HG03354 (cell line): ENCODE measurements around the gene ADAMTS17.
"Not testable (repeated sequence)": the region's sequence is repeated elsewhere in the genome, so short reads cannot be mapped to it uniquely, and the experiment has no call there.

Experiments
- ATAC-seq: cut with Tn5 transposase; IDR thresholded peaks from one replicate; pipeline ENCODE4 v1.9.1; 2021; ENCODE audit warnings: mild to moderate bottlenecking; ENCODE audit not compliant: unreplicated experiment, poor library complexity, severe bottlenecking

Gene ADAMTS17

DNA sequence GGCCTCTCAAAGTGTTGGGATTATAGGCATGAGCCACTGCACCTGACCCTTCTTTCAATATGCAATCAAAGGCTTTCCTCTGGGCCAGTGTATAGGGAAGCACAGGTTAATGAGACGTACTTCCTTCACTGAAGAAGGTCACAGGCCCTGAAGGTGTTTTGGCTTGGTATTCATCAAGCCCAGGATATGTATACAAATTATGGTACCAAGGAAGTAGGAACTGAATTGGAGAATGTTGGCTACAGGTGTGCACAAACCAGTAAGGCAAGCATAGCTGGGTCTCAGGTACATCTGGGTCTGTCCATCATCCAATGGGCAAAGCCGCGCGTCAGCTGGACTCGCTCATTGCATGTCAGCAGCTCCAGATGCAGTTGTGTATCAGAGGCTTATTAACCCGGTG is 237.9 kb downstream of the ADAMTS17 start:
- no peak for ATAC-seq

DNA sequence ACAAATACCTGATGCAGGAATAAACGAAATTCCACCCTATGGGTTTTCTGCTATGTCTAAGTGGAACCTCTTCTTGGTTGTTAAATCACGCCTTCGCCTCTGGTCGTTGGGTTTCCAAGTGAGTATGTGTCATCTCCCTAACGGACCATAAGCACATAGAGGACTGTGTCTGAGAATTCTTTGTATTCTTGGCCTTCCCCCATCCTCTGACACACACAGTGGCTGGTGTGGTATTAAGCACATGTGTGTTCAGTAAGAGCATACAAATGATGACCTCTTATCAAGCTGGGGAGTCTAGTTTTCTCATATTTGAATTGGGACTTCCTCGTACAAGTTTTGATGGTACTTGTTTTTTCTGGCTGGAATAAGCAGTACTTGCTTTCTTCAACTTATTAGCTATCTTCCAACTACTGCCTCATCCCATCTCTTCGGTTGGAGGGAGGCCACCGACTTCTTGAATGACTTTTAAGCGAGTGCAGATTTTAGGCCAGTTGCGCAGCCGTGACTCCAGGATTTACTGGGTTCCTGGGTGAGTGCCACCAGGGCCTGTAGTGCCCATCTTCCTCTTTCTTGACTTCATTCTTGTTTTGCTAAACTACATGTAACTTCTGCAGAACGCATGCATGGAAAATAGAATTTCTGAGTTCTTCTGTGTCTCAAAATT is 240.2 kb downstream of the ADAMTS17 start:
- ATAC-seq, result no peak

DNA sequence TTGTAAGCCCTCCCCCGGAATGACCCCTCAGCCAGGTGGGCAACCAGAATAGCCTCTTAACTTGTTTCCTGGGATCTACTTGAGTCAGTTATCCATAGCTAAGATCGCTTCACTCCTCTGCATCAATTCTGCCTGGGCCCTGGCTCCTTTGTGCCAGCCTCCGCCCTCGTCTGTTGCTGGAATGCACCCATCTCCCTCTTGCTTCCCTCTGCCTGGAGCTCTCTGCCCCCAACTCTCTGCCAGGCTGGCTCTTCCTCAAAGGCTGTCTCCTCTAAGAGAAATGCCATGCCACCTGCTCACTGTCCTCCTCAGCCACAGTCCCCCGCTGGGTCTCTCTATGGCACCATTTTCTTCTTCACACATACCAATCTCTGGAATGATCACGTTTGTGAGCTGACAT is 240.8 kb downstream of the ADAMTS17 start:
- no peak for ATAC-seq

DNA sequence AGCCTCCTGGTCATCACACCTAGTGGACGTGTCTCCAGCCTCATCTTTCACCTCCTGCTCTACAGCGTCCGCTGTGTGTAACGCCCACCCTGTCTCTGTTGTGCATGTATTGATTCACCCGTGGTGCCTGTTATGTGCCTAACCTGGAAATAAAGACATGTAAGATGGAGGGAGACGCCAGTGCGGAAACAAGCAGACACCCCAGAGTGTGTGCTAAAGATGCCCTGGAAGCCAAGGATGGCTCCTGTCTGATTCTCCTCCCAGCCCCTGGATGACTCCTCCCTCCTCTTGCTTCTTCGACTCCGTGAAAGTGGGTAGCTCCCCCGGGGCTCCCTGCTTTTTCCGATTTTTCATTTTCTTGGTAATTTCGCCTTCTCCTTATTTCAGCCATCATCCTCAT is 241.8 kb downstream of the ADAMTS17 start:
- no peak for ATAC-seq

DNA sequence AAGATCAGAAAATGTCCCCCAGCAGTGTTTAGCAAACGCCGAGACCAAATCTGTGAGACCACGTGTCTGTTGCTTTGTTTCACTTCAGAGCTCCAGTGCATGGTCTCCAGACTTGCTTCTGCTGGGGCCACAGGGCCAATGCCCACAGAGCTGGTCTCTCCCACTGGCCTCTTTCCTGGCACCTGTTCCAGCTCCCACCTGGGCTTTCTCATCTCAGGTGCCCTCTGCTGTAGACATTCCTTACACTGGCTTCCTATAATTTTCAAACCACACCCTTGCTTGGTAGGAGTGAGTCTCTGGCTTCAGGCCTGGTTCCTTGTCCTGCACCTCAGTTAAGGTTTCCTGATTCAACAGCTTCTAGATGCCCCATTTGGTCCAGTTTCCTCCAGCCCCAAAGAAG is 243.1 kb downstream of the ADAMTS17 start:
- ATAC-seq, result no peak

DNA sequence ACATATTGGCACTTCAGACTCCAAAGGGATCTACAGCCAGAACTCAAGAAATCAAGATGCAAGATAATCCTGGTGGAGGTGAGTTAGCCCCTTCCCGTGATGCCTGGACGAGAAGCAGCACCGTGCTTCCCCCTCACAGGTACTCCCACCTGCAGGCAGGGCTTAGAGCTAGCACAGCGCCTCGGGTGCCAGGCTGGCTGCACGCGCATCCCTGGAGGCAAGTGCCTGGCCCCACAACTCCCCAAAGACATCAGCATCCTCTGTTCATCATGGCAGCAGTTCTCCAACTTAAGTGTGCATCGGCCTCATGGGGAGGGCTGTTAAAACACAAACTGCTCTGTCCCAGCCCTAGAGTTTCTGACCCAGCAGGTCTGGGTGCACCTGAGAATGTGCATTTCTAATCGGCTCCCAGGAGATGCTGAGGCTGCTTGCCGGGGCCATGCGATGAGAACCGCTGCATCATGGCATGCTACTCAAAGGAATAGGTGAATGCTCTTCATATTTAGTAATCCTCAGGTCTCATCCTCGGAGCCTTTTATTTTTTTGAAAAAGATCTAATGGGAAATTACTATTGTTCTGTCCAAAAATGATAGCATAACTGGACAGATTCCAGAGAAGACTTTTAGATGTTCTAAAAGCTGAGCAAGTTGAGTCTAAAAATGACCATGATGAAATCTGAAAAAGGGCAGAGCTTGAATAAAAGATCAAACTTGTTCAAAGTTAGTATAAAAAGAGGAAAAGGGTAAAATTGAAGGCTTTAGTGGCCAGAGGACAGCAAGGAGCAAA is 244.2 kb downstream of the ADAMTS17 start:
- no peak for ATAC-seq

DNA sequence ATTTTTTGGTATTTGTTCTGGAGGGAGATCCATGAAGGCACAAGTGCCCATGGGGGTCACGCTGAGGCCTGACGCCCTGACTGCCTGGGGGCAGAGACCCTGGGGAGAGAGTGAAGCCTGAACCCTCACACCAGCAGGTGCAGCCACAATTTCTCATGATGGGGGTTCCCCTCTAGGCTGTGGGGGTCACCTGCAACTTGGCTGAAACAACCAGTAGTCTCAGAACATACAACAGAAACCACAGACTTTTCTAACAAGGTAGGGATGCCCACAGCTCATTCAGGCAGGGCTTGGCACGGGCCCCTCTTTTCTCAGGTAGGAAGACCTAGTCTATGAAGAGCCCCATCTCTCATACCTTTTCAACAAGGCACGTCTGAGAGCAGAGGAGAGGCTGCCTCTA is 245.1 kb downstream of the ADAMTS17 start:
- ATAC-seq, result no peak

DNA sequence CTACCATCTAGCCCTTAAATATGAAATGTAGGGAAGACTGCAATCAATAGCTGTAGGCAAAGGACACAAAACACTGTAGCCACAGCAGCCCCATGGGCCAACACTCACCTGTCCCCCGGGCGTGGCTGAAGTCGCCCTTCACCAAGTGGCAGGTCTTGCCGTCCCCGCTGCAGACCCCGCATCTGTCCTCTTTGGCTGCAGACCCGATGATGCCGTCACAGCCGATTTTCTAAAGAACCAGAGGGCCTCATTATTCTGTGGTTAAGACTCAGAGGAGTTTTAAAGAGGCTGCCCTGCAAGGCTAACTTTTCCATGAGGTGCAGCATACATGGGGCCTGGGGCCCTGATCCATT is 245.6 kb downstream of the ADAMTS17 start:
- no peak for ATAC-seq

DNA sequence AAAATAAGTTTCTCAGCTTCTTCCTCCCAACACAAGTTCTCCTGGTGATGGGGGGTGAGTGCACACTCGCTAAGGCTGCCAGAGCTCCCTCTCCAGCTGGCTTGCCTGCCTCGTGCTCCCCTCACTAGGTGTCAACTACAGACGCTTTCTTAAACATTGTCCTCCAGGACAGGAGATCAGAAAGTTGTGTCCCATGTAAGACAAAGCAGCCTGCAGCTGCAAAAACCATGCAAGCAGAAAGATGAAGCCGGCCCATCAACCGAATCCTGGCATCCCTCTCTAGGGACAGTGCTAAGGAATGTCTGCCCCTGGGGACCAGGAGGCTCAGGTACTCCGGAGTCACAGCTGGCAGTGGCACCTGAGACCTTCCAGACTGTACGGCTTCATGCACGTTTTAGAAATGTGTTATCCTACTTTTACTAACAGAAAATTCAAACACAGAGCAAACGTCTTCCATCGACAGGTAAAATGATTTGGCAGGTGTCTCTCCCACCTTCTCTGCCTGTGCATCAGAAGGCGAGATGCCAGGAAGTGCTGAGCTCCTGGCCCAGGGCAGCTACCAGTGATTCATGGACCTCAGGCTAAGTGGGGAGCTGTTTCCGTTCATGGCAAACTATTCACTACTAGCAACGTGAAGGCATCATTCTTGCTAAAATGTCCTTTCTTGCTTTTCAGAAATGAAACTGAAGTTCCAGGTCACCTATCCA is 246.1 kb downstream of the ADAMTS17 start:
- ATAC-seq, result no peak

DNA sequence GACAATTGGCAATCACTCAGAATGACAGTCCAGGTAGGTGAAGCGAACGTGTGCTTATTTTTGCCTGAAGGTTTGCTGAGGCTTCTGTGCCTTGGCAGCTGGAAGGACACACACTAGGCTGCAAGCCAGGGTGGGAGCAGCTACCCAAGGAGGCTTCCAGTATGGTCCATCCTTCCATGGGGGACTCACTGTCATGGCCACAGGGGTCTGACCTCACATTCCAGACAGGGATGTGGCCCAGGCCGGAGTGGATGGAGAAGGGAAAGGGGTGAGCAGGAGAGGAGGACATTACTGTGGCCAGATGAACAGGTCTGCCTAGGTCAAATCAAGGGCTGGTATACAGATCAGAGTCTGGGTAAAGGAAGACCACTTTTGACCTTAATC is 247.7 kb downstream of the ADAMTS17 start:
- ATAC-seq, result no peak

DNA sequence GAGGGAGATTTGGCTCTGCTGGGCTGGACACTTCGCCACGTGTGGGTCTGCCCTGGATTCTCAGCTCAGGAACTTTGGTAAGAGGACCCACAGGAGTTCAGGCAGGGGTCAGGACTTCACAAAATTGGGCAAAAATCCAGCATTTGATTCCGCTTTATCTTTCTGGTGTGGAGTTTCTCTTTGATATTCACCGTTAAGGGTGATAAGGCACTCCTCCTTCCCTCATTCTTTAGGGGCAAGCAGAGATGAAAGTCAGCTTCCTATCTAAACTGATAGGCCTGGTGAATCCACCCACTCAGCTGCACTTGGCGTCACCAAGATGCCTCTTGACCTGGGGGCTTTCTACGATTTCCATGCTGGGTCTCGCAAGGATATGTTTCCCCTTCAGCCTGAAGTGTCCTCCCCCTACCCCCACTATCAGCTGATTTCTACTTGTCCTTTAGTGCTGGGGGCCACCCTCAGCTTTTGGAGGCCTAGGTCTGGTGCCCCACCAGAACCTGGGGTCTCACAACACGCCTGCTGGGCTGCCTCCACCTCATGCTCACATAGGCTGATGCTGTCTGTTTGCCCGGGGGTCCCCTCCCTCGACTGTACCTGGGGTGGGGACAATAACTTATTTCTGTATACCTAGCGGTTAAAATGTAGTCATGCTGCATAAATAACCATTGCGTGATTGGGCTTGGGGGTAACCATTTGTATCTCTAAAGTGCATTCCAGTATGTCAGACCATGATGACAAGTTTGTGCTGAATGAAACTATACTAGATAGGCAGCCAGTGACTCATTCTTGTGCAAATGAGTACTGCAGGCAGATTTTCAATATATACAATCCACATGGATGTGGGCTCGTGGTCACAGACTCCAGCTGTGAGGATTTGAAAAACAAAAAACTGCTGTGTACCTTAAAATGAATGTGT is 248.3 kb downstream of the ADAMTS17 start:
- ATAC-seq, result no peak

DNA sequence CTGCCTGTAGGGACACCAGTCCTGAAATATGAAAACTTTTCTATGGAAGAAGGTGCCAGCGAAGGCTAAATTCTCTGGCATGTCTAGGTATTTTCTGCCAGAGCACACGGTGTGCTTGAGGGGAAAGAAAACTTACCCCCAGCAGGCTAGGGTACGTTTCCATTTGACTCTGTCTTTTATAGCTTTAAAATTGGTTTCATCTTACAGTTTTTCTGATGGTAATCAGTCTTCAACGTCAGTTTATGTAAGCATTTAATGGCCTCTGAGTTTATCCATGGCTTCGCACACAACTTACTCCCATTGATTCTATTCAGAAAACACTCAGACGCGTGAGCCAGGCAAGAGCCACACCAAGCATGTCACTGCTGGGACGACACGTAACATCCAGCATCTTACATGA is 249.7 kb downstream of the ADAMTS17 start:
- ATAC-seq, result no peak

DNA sequence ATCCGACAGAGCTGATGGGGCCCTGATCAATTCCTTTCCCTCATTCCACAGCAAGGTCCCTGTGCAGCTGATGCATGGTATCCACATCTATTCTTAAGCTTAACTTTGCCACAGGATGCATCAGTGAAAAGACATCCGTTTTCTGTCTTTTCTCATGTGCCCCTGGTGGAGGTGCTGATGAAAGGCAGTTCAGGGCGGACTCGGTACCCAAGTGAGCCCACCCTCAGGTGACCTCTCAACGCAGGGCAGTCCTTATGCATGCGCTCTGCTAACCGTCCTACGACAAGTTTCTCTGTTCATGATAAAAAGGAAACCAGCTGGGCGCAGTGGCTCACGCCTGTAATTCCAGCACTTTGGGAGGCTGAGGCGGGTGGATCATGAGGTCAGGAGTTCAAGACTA is 251.4 kb downstream of the ADAMTS17 start:
- no peak for ATAC-seq

DNA sequence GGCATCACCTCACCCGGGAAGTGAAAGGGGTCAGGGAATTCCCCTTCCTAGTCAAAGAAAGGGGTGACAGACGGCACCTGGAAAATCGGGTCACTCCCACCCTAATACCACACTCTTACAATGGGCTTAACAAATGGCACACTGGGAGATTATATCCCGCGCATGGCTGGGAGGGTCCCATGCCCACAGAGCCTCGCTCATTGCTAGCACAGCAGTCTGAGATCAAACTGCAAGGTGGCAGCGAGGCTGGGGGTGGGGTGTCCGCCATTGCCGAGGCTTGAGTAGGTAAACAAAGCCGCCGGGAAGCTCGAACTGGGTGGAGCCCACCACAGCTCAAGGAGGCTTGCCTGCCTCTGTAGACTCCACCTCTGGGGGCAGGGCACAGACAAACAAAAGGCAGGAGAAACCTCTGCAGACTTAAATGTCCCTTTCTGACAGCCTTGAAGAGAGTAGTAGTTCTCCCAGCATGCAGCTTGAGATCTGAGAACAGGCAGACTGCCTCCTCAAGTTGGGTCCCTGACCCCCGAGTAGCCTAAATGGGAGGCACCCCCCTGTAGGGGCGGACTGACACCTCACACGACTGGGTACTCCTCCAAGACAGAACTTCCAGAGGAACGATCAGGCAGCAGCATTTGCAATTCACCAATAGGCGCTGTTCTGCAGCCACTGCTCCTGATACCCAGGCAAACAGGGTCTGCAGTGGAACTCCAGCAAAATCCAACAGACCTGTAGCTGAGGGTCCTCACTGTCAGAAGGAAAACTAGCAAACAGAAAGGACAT is 257.5 kb downstream of the ADAMTS17 start:
- ATAC-seq, result not testable (repeated sequence)

DNA sequence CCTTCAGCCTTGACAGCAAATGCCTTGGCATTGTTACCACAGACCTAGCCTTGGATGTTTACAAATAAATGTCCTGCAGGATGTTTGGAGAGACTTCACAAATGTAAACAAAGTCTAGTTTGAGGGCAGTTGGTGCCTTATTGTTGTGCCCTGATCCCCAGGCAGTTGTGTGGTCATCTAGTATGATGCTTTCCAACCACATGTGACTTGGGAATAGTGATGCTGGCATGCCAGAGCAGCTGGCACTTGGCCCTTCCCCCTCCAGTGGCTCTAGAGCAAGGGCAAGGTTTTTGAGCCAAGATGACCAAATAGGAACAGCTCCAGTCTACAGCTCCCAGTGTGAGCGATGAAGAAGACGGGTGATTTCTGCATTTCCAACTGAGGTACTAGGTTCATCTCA is 258.2 kb downstream of the ADAMTS17 start:
- ATAC-seq, result no peak

DNA sequence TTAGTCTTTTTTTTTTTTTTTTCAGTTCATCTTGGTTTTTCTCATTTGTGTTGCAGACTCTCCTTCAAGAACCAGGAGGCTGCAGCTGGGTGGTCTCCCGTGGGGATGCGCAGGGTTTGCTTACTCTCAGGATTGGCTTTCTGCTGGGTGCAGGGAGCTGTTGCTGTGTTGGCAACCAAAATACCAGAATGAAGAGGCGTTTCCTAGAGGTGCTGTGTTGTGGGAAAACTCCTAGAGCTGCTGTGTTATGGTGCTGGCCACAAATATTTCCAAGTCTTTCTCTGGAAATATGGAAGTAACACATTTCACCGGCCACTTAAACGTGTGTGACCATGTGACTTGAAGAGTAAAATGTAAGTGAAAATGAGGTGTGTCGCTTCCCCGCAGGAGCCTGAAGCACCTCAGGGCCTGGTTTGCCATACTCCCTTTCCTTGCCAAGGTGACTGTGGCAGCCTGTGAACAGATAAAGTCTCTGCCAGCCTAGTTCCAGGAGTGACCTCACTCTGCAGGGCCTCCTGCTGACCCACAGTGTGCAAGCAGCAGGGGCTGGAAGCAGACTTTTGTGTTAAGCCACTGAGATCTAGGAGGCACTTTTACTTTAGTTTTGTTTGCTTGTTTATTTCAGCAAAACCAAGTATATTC is 258.9 kb downstream of the ADAMTS17 start:
- no peak for ATAC-seq

DNA sequence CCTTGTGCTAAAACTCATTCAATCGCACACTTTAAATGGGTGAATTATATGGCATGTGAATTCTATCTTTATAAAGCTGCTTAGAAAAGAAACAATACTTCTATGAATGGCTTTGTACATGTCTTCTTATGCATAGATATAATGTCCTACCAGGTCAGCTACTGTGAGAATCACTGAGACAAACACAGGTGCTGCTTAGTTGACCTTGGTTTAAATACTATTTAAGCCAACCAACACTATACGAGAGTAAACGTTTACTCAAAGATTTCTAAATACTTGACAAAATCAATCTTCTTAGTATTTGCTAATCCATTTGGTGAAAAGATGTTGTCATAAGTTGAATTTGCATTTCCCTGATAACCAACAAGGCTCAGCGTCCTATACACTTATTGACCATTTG is 260.3 kb downstream of the ADAMTS17 start:
- no peak for ATAC-seq

DNA sequence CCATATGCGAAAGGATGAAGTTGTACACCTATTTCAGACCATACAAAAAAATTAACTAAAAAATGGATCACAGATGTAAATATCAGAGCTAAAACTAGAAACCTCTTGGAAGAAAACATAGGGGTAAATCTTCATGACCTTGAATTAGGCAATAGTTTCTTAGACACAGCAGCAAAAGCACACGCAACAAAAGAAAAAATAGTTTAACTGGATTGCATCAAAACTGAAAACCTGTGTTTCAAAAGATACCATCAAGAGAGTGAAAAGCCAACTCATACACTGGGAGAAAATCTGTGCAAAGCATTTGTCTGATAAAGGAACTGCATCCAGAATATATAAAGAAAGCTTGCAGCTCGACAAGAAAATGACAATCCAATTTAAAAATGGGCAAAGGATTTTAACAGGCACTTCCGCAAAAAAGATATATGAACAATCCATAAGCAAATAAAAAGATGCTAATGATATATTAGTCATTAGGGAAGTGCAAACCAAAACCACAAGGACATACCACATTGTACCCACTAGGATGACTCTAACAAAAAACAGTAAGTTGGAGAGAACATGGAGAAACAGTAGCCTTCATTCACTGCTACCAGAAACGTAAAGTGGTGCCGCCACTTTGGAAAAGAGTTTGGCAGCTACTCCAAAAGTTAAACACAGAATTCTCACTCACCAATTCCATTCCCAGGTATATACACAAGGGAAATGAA is 263.1 kb downstream of the ADAMTS17 start:
- no peak for ATAC-seq
